Motor neuron (in vitro differentiated cells): ENCODE measurements around the gene TLN1. TPM values are rescaled to one million over a fixed set of nuclear protein-coding genes. Genes with fewer than 3 reads are reported as not detected.

ENCODE experiments used
- ATAC-seq, 8 experiments: fragments of 200-7000 bp; cut with Tn5 transposase; replicated peaks in 6 of 8; 2 replicates each; pipeline ENCODE4 v1.8.0; 2021; ENCODE audit warnings: mild to moderate bottlenecking in 8 of 8, moderate library complexity in 8 of 8
- H3K27ac ChIP-seq, 2 donors: fragments of 250-450 bp; sonication (Bioruptor Pico); 2 replicates each; pipeline ENCODE4 v1.9.0; 2021; ENCODE audit warnings: antibody characterized with exemption in 2 of 2, mild to moderate bottlenecking in 2 of 2, moderate library complexity in 1 of 2
- H3K4me1 ChIP-seq, 2 donors: fragments of 250-450 bp; sonication (Bioruptor Pico); replicated peaks in 1 of 2; 2 replicates each; pipeline ENCODE4 v1.6.1; 2021; ENCODE audit warnings: antibody characterized with exemption in 2 of 2, mild to moderate bottlenecking in 2 of 2, moderate library complexity in 1 of 2
- H3K4me3 ChIP-seq, 5 donors: fragments of 250-450 bp; sonication (Bioruptor Pico); 2 replicates each; pipeline ENCODE4 v1.9.0; 2021; ENCODE audit warnings: antibody characterized with exemption in 5 of 5, mild to moderate bottlenecking in 5 of 5, moderate library complexity in 4 of 5
- WGBS, 10 experiments: fragments of 450-650 bp; shearing (Covaris generic); methylation state at CpG; one replicate each; pipeline ENCODE4 v1.0.0; 2022; 5-methylcytosine and 5-hydroxymethylcytosine counted together
- in situ Hi-C, 9 experiments: fragments of 400-800 bp; cut with MboI; loops; one replicate each; pipeline ENCODE4 v1.15.0; 2021; ENCODE audit warnings: low sequenced_read_pairs in 9 of 9, low pct_unique_long_range_greater_than_20kb in 2 of 9; ENCODE audit not compliant: unreplicated experiment in 9 of 9
- total RNA-seq, 8 experiments: library from RNA; unstranded; fragments of 300-600 nt; gene quantifications; 2 replicates each; pipeline versions ENCODE4 v1.2.3 to v1.2.4, GENCODE V29; 2022

The TLN1 gene
- total RNA-seq, 8 experiments from 2014 or later: 6.9 to 138 (median 44.6) TPM

DNA sequence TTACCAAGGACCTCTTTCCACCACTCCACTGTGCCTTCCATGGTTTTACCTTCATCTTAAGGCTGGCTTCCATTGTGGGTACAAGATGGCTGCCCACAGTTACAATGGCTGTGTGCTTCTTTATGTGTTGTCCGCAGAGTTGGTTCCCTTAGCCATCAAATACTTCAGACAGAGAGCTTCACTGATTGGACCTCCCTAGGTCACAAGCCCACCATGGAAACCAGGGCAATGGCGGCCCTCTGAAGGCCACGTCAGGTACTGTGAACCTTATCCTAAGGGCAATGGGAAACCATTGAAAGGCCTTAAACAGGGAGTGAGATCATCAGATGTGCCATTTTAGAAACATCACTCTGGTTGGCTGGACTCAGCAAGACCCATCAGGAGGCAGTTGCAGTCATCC lies 64.1 kb downstream of the TLN1 start:
- 85 to 100% (median 95%) methylated on average over 1 to 3 of the region's 3 CpGs; no CpG with 5 or more reads in 4 of the 10 experiments for whole genome bisulfite sequencing, 10 experiments
- Histone ChIP-seq H3K27ac (no peak overlapping the region), H3K4me3 (no peak overlapping the region), H3K4me1 (peaks cover 0 to 6% of the 10 kb centered on the region in 2 donors)
- ATAC-seq: no peak
- in situ Hi-C loops: no loop called here

DNA sequence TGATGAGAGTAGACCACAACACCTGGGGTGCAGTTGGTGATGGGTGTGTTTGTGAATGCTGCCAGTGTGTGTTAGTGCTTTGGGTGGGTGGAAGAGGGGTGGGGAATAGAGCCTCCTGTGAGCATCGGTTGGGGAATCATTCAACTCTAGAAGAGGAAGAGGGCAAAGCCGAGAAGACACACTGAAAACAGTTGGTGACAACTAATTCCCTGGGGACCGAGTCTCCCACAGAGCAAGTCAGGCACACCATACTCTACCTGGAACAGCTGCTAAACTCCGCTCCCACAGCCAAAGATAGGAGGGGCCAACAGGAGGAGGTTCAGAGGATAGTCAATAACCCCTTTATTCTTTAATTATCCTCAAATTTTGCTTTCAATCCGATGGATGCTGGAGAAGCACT lies 65.4 kb downstream of the TLN1 start:
- Histone ChIP-seq H3K4me3 (no peak overlapping the region), H3K4me1 (peaks cover 0 to 6% of the 10 kb centered on the region in 2 donors), H3K27ac (no peak overlapping the region)
- WGBS, 10 experiments: 55 to 100% (median 100%) methylated on average over 1 to 2 of the region's 5 CpGs; no CpG with 5 or more reads in 5 of the 10 experiments
- no peak for ATAC-seq
- in situ Hi-C loops: no loop called here

DNA sequence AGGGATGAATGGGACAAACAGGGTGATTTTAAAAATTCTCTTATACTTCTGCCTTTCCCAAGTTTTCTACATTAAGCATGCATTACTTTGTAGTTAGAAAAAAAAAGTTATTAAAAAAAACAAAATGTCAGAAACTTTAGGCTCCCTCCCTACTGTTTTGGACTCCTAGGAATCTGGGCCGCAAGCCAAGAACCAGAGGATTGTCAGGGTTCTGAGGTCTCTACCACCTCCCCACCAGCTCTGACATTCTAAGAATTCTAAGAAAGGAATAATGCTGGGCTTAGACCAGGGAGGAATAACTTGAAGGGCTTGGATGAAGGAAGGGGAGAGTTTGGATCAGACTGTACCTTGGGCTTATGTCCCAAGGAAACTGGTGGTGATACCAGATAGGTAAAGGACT lies 66.0 kb downstream of the TLN1 start:
- in situ Hi-C loops: no loop called here
- Histone ChIP-seq H3K4me3 (no peak overlapping the region), H3K4me1 (peaks cover 0 to 6% of the 10 kb centered on the region in 2 donors), H3K27ac (no peak overlapping the region)
- 67 to 100% (median 100%) methylated on average over 1 of the region's 1 CpG; no CpG with 5 or more reads in 4 of the 10 experiments for WGBS, 10 experiments
- ATAC-seq: no peak

DNA sequence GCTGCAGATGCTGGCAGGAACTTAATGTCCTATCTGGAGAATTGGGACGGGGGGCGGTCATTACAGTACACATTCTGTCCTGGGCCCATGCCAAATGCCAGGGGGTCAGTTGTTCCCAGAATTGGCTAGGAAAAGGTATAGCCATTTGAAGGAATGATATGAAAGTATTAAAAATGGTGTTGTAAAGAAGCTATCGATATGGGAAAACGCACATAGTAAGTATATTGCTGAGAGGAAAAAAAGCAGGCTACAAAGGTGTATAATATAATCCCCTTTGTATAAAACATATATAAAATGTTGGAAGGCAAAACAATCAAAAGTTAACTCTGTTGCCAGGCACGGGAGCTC lies 66.5 kb downstream of the TLN1 start:
- no peak overlapping the region for H3K27ac ChIP-seq
- ATAC-seq: no peak
- WGBS, 10 experiments: 23 to 95% (median 75%) methylated on average over 1 to 5 of the region's 5 CpGs; no CpG with 5 or more reads in 1 of the 10 experiments
- in situ Hi-C loops: no loop called here
- peak overlapping the region; percentile 40 to 43 (median 42) for H3K4me3 ChIP-seq
- peaks cover 0 to 6% of the 10 kb centered on the region in 2 donors for H3K4me1 ChIP-seq

DNA sequence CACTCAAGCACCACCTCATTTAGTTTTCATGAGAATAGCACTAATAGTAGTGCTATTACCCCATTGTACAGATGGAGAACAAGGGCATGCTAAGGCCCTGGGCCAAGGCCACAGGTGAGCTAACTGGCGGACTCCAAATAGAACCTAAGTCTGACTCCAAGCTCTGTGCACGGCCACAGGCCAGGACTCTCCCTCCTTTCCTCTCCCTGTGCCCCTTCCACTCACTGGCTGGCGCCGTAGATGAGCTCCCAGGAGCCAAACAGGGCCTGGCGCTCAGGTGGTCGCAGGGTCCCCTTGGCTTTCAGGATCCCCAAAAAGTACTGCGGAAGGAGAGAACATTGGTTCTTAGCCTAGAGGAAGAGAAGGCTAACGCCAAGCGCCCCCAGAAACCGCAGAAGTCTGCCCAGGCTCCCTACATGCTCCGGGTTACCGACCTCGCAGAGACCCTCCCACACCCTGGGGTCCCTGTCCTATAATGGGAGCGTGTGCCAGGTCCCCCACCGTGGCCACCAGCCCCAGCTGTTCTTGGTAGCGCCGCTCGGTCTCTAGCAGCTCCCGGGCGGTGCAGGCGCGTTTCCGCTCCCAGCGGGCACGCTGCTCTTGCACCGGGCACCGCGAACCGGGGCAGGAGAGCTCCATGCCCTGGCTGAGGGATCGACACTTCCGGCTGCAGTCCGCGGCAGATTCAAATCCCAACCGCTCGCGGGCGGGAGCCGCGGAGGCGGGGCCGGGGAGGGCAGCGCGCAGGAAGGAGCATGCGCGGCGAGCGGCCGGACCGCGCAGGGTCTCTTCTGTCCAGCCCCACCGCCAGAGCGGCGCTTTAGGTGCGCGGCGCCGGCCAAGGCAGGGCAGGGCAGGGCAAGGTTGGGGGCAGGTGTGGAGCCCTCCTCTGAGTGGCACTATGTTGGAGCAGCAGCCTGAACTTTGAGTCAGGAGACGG lies 67.2 kb downstream of the TLN1 start, which contains the start of gene ARHGEF39:
ARHGEF39 (minus strand) TSS at position 665 of the 940 bp plus-strand sequence; CDS start at position 639, 26 bp downstream.
- peak within 1 kb of the TSS; percentile 40 to 43 (median 42) for H3K4me3 ChIP-seq
- H3K27ac ChIP-seq: no peak within 1 kb of the TSS
- peaks cover 0 to 6% of the 10 kb centered on the region in 2 donors for H3K4me1 ChIP-seq
- 0 to 80% (median 9%) methylated on average over 1 to 4 of the region's 58 CpGs; no CpG with 5 or more reads in 7 of the 10 experiments for WGBS, 10 experiments
- in situ Hi-C loops: no loop called here
- peak; percentile 93 to 98 (median 94) for ATAC-seq

DNA sequence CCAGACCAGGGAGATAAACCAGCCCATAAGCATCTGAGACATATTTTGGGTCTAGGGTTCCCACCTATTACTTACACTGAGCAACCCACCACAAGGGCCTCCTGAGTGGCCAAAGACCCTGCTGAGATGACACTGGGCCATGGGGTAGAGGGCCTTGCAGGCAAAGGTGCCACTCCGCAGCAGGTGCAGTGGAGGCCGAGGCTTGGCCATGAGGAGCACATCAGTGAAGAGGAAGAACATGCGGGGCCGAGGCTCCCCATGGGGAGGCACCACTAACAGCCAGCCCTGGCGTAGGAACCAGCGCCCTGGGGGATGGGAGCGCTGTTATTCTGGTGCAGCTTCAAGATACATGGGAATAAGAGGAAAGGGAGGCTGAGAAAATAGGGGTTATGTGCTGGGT lies 69.6 kb downstream of the TLN1 start:
- Histone ChIP-seq H3K4me3 (no peak overlapping the region), H3K4me1 (peaks cover 7 to 12% of the 10 kb centered on the region in 2 donors), H3K27ac (no peak overlapping the region)
- ATAC-seq: no peak
- in situ Hi-C loops: no loop called here
- 92 to 100% (median 100%) methylated on average over 1 to 5 of the region's 7 CpGs; no CpG with 5 or more reads in 6 of the 10 experiments for WGBS, 10 experiments

DNA sequence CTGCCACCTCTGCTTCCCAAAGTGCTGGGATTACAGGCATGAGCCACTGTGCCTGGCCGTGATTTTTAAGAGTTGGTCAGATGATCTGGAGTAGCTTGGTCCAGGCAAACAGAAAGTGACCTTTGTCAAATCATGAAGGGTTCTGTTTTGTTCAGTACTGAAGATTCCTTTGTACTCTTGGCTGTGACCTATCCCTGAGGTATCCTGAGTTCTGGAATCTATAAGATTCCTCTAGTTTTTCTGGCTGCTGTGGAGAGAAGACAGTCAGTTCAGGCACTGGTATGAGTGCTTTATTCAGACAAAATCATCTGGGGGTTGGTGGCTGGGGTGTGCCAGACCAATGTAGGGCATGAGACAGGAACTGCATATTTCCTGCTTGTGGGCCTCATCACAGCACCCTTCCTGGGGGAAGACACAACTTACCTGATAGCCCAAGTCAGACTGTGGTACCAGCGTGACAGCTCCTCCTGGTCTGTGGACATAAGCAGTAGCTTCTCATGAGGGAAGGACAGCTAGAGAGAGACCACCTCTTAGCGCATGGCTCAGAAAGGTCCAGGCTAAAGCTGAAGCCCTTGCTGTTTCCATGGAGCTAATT lies 70.1 kb downstream of the TLN1 start:
- in situ Hi-C loops: no loop called here
- Histone ChIP-seq H3K27ac (no peak overlapping the region), H3K4me1 (peaks cover 7 to 13% of the 10 kb centered on the region in 2 donors)

DNA sequence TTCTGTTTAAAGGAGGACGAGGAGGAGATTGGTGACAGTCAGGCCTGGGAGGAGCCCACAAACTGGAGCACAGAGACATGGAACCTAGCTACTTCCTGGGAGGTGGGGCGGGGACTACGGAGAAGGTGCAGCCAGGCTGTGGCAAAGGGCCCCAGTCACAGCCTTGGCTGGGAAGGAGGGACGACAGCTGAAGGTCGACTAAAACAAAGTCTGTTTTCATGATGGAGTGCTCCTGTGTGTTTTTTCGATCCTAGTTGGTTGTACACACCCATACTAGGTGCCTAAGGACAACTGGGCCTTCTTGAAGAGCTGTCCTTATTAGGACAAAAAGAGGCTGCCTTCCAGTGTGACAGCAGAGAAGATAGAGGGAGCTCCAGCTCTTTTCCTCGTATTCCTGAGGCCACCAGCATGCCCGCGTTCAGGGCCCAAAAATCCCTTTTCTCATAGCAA lies 71.0 kb downstream of the TLN1 start:
- H3K4me3 ChIP-seq: no peak overlapping the region
- H3K4me1 ChIP-seq: peaks cover 16 to 22% of the 10 kb centered on the region in 2 donors
- in situ Hi-C loops: no loop called here
- ATAC-seq: no peak
- 40 to 100% (median 73%) methylated on average over 1 to 9 of the region's 9 CpGs; no CpG with 5 or more reads in 1 of the 10 experiments for WGBS, 10 experiments
- H3K27ac ChIP-seq: no peak overlapping the region

More for the DNA sequence above, 70.1 kb downstream of the TLN1 start:
- 50 to 100% (median 93%) methylated on average over 1 to 2 of the region's 3 CpGs; no CpG with 5 or more reads in 3 of the 10 experiments for WGBS, 10 experiments
- ATAC-seq: no peak
- no peak overlapping the region for H3K4me3 ChIP-seq

DNA sequence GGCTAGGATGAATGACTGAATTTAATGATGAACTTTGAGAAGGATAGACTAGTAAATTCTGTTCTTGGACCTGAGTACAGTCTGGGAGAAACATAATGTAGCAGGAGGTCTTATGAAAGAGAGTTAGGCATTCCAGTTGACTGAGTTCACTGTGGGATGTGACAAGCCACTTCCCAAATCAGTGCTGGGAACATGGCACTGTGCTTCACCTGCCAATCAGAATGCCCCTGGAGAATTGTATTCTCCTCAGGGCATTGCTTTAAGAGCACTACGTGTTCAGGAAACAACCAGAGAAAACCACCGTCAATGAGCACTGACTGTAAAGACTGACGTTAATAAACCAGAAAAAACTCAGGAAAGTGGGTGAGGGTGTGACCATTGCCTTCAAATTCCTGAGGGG lies 72.7 kb downstream of the TLN1 start:
- no peak for ATAC-seq
- no peak overlapping the region for H3K27ac ChIP-seq
- H3K4me3 ChIP-seq: peak overlapping the region; percentile 73 to 87 (median 79)
- WGBS, 10 experiments: 26 to 100% (median 87%) methylated on average over 1 to 3 of the region's 3 CpGs; no CpG with 5 or more reads in 1 of the 10 experiments
- peaks cover 16 to 18% of the 10 kb centered on the region in 2 donors for H3K4me1 ChIP-seq
- in situ Hi-C loops: no loop called here

DNA sequence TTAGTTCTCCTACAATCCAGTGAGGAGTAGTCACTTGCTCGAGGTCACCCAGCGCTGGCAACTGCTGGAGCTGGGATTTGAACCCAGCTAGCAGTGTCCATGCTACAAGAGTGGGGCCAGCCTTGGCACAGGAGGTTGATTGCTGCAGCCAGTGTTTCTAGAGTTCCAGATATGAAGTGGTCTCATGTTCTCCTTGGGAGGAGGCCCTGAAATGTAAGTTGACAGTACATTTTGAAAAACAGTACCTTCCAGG lies 73.1 kb downstream of the TLN1 start:
- peaks cover 16% of the 10 kb centered on the region in 2 donors for H3K4me1 ChIP-seq
- 0 to 10% (median 0%) methylated on average over 2 of the region's 2 CpGs; no CpG with 5 or more reads in 6 of the 10 experiments for WGBS, 10 experiments
- H3K27ac ChIP-seq: peak overlapping the region; percentile 99 to 100
- peak overlapping the region; percentile 73 to 87 (median 79) for H3K4me3 ChIP-seq
- ATAC-seq: peak in 2 of 8 experiments; percentile 5
- in situ Hi-C loops: no loop called here

DNA sequence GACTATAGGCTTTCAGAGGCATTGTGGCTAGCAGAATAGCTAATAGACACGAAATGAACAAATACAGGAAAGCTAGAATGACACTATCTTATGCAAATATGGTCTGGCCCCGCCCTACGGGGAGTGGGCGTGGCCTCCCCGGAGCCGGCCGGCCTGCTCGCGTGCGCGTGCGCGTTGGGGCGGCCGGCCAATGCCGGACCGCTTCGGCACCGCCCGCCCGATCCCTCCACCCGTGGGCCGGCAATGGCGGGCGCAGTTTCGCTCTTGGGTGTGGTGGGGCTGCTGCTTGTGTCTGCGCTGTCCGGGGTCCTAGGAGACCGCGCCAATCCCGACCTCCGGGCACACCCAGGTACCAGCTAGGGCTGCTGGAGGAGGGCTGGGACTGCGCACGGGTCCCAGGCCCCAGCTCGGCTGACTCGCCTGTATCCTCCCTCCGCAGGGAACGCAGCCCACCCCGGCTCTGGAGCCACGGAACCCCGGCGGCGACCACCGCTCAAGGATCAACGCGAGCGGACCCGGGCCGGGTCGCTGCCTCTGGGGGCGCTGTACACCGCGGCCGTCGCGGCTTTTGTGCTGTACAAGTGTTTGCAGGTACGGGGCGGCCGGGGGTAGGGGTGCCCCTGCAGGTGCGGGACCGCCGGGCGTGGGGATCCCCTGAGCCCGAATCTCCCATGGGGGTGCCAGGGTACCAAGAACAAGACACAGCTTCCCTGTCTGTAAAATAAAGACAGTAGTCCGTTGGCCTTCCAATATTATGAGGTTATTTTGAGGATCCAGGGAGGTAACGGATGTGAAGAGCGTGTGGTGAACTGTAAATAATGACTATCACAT lies 73.6 kb downstream of the TLN1 start, which contains the start of gene CCDC107:
CCDC107 (plus strand) TSS at position 156 of the 831 bp plus-strand sequence; CDS start at position 244, 88 bp downstream.
- Histone ChIP-seq H3K4me1 (peaks cover 16% of the 10 kb centered on the region in 2 donors), H3K27ac (peak within 1 kb of the TSS; percentile 99 to 100), H3K4me3 (peak within 1 kb of the TSS; percentile 73 to 87 (median 79))
- ATAC-seq: peak; percentile 56 to 78 (median 70)
- in situ Hi-C loops: no loop called here
- 0 to 15% (median 0%) methylated on average over 1 to 23 of the region's 67 CpGs; no CpG with 5 or more reads in 1 of the 10 experiments for WGBS, 10 experiments

DNA sequence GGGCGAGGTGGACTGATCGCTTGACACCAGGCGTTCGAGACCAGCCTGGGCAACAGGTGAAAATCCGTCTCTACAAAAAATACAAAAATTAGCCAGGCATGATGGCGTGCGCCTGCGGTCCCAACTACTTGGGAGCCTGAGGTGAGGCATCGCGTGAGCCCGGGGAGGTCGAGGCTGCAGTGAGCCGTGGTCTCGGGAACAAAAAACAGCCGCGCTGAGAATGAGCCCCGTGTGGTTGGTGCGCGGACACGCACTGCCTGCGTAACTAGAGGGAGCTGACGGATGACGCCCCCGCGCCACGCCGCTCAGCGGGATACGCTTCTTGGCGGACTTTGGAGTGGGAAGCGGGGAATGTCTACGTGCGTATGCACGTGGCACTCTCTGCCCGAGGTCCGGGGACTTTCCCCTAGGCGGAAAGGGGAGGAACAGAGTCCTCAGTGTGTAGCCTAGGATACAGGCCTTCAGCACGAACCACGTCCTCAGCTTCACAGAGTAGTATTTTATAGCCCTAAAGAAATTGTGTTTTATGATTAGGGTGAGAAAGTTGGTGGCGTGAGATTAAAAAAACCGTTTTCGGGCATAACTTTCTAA lies 74.4 kb downstream of the TLN1 start, which contains the start of gene RMRP:
RMRP (minus strand) TSS at position 474 of the 591 bp plus-strand sequence.
- in situ Hi-C loops: no loop called here
- 0 to 5% (median 2%) methylated on average over 3 to 29 of the region's 42 CpGs for WGBS, 10 experiments
- Histone ChIP-seq H3K4me3 (peak within 1 kb of the TSS; percentile 73 to 87 (median 79)), H3K27ac (peak within 1 kb of the TSS; percentile 99 to 100), H3K4me1 (peaks cover 16% of the 10 kb centered on the region in 2 donors)
- peak; percentile 93 to 94 (median 93) for ATAC-seq
